C4-2B (cell line): Measurements from ENCODE around the gene KISS1R.

Source experiments
- H3K27ac ChIP-seq: fragments of 450-650 bp; 2 replicates; pipeline ENCODE4 v1.5.1; 2017
- CTCF ChIP-seq: fragments of 450-650 bp; conservative IDR thresholded peaks from 2 replicates; pipeline ENCODE4 v1.5.1; 2017; ENCODE audit warnings: mild to moderate bottlenecking
- ZFX ChIP-seq: fragments of 450-650 bp; IDR thresholded peaks from 2 replicates; pipeline ENCODE4 v1.6.1; 2017

The KISS1R gene

GRCh38 chr19:917323-918151, at the start of gene KISS1R:
KISS1R (plus strand) TSS chr19:917333; CDS start chr19:917503, 170 bp downstream.
- TF ChIP-seq CTCF (no peak), ZFX (no peak)
- H3K27ac ChIP-seq: no peak within 1 kb of the TSS

- TF ChIP-seq CTCF (no peak), ZFX (no peak)
- H3K27ac ChIP-seq: no peak overlapping the region
Measured at GRCh38 chr19:867855-868457, 49.2 kb upstream of the KISS1R start.

GRCh38 chr19:868458-869244, 48.5 kb upstream of the KISS1R start:
- TF ChIP-seq ZFX: no peak
- peak overlapping the region; percentile 49 for H3K27ac ChIP-seq

- H3K27ac ChIP-seq: peak overlapping the region; percentile 49
- no peak for TF ChIP-seq ZFX
- TF ChIP-seq CTCF: no peak
Measured at GRCh38 chr19:869245-870177, 47.6 kb upstream of the KISS1R start.

GRCh38 chr19:870314-870713, 46.8 kb upstream of the KISS1R start:
- H3K27ac ChIP-seq: peak overlapping the region; percentile 49
- no peak for TF ChIP-seq CTCF
- no peak for TF ChIP-seq ZFX

DNA sequence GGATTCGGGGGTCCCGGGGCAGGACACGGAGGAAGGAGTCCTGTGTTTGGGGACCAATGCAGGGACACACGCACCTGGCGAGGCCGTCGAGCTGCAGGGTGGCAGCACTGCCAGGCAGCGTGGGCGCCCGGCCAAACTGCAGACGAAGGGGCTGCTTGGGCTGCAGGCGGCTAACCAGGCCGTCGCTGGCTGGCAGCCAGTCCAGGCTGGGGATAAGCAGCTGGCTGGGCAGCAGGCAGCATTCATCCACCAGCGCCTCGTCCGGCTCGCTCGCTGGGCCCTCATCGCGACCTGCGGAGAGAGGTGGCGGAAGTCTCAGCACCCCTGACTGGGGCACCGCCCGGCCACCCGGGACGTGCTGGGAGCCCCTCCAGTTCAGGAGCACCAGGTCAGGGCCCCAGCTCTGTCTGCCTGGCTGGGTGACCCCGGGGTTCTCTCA, 46.2 kb upstream of the KISS1R start:
- TF ChIP-seq CTCF (no peak), ZFX (no peak)
- no peak overlapping the region for H3K27ac ChIP-seq
